ENCODE measurements around the gene HSDL1.
"Not testable (repeated sequence)": the region's sequence is repeated elsewhere in the genome, so short reads cannot be mapped to it uniquely, and the experiment has no call there.

Gene HSDL1

DNA sequence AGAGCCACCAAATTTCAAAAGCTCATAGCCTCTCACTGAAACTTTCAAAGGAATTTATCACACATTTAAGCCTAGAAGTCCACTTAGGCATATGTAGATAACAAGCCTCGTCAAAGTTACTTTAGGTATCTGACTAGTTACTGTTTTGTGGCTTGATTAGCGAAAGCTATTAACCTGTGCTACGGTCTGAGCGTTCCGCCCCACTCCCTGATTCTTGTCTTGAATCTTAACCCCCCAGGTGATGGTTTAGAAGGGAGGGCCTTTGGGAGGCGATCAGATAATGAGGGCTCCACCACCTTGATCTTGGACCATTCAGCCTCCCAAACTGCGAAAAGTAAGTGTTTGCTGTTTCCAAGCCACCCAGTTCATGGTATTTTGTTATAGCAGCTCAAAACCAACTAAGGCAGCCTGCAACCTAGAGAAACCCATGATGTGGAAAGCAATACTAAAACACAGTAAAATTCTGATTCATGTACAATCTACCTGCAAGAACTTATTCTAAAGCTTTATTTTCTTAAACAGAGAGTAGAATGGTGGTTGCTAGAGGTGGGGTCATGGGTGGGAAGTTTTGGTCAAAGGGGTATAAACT lies 7.1 kb downstream of the HSDL1 start:
- no peak for DNase-seq

DNA sequence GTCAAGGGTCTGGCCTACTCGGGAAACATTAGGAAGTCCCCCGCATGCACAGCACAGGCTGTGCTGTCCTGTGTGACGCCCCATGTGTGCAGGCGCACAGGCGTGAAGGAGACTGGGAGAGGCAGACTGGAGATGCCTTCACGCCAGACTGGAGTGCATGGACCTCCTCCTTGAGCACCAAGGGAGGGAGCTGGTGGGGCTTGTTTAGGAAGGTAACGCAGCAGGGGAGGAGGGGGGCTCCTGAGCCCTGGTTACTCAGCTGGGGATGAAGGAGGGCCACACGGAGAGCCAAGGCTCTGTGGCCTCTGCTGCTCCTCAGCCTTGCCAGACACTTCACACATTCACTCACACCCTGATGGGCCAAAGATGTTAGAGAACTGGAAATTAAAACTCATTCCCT lies 7.7 kb downstream of the HSDL1 start:
- DNase-seq = no peak

GRCh38 chr16:84136331-84137125 lies 8.4 kb downstream of the HSDL1 start:
- no peak for DNase-seq

DNA sequence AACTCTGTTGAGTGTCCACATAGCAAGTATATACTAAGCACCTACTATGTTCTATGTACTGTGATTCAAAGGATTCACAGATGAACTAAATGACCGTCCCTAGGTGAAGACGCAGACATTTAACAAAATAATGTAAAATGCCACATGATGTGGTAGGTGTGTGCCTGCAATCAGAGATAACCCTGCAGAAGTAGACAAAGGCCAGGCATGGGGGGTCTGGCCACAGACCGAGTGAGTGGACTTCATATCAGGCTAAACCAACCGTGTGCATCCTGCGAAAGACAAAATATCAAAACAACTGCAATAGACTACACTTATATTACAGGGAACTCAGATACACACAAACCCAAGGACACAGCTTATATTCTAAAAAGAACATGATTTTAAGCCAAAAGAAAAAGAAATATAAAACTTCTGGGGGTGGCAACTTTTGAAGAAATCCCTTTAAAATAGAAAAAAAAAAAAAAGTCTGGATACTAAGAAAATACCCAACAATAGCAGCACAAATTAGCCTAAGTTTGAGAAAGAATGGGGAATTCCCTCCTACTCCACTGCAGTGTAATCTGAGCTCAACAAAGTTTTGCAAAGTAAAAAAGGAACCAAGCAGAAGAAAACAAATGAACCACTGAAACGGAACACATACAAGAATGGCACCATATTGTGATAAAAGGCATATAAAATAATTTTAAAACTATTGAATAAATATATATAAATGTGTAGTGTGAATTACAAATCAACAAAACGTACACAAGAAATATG lies 12.3 kb downstream of the HSDL1 start:
- no peak for DNase-seq

GRCh38 chr16:84131117-84131516 lies 13.9 kb downstream of the HSDL1 start:
- DNase-seq = no peak

DNA sequence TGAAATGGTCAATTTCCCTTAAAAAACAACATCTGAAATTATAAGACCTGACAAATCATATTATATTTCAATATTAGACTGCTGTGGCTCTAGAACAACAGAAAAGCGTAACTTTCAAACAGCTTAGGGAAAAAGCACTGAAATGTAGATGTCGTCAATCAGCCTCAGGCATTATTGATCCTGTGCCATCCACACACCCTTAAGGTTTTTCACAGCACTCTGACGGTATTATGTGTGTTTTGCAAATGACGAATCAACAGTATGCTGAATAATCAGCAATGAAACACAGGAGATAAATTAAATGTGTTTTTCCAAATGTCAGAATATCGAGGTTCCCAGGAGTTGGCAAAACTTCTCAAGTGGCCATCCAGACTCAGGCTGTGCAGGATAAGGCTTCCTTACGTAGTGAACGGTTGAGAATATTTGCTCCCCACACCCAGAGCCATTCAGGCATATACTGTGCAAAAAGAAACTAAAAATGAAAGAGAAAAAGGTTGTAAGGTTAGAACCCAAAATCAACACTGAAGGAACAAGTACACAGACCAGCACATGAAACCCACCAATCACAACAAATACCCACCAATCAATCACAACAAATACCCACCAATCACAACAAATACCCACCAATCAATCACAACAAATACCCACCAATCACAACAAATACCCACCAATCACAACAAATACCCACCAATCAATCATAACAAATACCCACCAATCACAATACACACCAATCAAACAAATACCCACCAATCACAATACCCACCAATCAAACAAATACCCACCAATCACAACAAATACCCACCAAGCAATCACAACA lies 20.5 kb downstream of the HSDL1 start:
- DNase-seq = no peak

GRCh38 chr16:84121007-84121406 lies 24.0 kb downstream of the HSDL1 start:
- no peak for DNase-seq

DNA sequence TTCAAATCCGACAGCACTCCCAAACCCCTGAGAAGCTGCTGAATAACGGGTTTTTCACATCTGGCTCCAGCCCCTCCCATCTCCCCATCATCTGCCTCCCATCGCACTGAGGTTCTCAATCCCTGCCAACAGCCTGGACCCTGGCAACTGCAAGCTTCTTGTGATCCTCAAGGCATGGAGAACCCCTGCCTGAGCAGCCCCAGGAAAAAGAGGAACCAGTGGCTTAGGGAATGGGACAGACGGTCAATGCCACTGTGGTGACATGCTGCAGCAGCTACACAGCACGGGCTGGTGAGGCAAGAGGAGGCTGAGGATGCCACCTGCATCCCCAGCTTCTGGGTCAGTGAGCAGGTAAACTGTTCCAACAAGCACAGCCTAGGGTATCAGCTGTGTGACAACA lies 25.0 kb downstream of the HSDL1 start:
- DNase-seq = no peak

DNA sequence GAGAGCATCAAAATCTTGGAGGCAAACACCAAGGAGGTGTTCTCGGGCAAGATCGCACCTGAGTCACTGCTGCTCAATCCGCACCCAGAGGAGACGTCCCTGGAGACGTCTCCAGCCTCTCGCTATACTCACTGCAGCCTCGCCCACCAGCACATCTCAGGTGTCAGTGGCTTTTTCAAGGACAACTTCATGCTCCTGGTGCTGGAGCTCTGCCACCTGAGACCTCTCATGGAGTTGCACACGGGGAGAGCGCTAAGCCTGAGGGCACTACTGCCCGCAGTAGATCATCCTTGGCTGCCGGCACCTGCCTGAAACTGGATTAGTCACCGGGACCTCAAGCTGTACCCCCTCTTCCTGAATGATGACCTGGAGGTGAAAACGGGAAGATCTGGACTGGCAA lies 25.6 kb downstream of the HSDL1 start:
- DNase-seq = no peak

DNA sequence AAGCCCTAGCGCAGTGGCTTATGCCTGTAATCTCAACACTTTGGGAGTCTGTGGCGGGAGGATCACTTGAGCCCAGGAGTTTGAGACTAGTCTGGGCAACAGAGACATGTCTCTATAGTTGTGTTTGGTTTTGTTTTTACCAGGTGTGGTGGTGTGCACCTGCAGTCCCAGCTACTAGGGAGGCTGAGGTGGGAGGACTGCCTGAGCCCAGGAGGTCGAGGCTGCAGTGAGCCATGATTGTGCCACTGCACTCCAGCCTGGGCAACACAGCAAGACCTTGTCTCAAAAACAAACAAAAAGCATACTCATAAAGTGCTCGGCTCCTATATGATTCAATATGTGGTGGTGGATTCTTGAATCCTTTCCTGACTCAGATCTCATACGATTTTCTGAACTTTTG lies 26.7 kb downstream of the HSDL1 start:
- DNase-seq = not testable (repeated sequence)

GRCh38 chr16:84117494-84117843 lies 27.5 kb downstream of the HSDL1 start:
- DNase-seq = no peak

GRCh38 chr16:84116720-84117493 lies 28.1 kb downstream of the HSDL1 start, which contains the start of gene MBTPS1:
TSS of gene MBTPS1 (minus strand) at chr16:84116942. CDS start at chr16:84101783, 15,159 bp downstream.
- DNase-seq = peak; percentile 97

DNA sequence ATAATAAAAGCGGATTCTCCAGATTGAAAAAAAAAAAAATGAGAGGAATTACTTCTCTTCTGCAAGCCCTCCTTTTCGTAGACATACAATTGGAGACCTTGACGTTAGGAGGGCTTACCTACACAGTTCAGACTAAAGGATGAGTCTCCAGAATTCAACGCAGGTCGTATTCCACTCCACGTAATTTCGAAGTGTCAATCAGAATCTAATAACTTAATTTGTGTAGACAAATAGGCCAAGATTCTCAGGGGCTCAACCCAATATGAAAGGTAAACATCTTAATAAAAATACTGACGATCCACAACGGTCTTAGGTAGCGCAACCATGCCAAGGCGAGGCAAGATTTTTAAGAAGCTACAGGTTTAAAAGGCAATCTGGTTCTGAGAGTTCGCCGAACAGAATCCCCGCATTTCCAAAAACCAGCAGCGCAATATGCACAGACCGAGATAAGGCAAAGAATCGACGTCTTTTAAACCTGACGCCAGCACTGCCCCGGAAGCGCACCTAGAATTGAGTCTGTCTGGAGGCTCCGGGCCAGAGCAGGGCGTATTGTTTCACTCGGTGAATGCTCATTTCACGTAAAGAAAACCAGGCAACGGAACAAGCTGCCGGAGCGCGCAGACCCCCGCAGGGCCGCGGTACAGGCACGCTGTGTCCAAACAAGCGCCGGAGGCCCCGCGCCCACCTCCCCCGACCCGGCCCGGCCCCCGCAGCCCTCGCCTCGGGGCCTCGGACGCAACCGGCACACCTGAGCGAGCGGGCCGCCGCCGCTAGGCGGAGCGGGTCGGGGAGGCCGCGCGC lies 28.9 kb downstream of the HSDL1 start:
- peak; percentile 50 for DNase-seq

- DNase-seq = not testable (repeated sequence)
Observed at GRCh38 chr16:84111949-84112348, 33.0 kb downstream of the HSDL1 start.

DNA sequence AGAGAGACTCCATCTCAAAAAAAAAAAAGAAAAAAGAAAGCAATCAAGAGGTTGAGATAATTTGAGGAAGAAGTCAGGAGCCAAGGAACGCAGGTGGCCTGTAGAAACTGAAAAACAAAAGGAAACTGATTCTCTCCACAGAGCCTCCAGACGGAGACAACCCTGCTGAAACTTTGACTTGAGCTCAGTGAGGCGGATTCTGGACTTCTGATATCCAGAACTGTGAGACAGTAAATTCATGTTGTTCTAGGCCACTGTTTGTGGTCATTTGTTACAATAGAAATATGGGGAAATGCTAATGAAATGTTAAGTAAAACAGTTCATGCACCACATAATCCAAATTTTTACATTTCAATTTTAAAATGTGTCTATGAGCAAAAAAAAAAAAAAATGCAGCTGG lies 33.5 kb downstream of the HSDL1 start:
- DNase-seq = no peak

DNA sequence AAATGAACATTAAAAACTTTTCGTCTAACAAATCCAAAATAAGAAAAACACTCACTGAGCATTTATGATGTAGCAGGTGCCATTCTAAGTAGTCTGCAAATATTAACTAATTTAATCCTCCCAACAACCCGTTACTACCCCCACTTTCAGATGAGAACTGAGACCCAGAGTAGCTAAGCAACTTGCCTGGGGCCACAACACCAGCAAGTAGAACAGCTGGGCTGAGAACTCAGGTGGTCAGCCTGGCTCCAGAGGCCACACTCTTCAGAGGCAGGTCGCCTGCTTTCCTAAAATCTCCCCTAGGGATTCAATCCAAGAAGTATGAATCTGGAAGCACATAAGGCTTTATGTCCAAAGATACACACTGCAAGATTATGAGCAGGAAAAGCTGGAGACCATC lies 34.5 kb downstream of the HSDL1 start:
- no peak for DNase-seq

DNA sequence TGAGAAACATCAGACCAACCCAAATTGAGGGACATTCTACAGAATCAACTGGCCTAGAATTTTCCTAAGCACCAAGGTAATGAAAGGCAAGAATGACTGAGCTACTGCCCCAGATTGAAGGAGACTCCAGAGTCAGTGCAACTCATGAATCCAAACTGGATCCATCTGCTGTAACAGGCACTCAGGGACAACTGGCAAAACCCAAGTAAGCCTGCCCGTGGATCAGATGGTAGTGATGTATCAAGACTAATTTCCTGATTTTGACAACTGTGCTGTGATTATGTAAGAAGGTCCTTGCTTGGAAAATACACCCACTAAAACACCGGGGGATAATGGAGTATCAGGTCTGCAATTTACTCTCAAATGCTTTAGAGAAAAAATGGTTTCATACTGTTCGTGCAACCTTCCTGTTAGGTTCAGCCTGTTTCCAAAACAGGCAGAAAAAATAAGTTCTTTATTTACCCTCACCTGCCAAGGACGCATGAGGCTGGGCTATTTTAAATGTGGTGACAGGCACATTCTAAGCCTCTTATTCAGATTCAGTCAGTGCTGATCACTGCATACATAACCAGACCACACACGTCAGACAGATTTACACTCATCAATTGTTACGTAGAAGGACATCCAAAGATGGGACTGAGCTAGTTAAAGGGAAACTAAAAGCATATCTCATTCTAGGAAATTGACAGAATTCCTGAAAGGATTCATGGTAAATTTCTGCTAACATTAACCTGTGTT lies 35.2 kb downstream of the HSDL1 start:
- no peak for DNase-seq

DNA sequence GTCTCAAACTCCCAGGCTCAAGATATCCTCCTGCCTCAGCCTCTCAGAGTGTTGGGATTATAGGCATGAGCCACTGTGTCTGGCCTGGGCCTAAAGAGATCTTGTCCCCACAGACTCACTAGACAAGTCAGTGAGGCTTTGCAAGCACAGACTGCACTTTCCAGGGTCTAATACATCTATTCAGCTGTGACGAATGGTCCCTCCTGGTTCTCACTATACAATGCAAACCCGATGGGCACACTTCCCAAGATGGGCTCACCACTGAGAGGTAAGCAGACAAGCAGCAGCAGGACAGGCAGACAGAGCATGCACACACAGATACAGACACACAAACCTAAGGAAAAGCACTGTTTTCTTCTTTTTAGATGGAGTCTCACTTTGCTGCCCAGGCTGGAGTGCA lies 37.1 kb downstream of the HSDL1 start:
- DNase-seq = no peak

DNA sequence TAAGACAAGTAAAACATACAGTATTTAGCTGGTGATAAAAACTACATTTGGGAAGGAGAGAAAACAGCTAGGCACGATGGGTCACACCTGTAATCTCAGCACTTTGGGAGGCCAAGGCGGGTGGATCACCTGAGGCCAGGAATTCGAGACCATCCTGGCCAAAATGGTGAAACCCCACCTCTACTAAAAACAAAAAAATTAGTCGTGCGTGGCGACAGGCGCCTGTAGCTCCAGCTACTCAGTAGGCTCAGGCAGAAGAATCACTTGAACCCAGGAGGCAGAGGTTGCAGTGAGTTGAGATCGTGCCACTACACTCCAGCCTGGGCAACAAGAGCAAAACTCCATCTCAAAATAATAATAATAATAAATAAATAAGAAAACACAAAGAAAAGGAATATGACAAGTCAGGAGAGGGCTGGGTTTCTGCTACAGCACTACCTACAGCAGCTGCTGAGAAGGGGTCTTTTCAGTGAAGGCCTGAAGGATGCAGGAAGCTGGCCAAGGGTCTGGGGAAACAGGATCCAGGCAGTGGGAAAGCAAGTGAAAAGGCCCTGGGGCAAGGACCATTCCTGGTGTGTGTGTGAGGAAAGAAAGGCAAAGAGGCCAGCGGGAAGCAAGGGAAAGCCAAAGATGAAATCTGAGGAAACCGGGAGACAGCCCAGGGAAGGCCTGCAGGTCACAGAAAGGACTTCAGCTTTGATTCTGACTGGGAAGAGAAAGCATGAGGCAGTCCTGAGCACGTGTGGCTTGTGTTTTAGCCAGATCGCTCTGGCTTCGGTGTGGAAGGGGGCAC lies 38.8 kb downstream of the HSDL1 start:
- DNase-seq = no peak
